GM19238 (cell line): Measurements from ENCODE around the gene ETV3L.

Experiments used
- DNase-seq: peaks from one replicate; pipeline ENCODE4 v3.0.0; 2011; ENCODE audit warnings: low spot score; ENCODE audit not compliant: insufficient read length

Gene ETV3L

DNA sequence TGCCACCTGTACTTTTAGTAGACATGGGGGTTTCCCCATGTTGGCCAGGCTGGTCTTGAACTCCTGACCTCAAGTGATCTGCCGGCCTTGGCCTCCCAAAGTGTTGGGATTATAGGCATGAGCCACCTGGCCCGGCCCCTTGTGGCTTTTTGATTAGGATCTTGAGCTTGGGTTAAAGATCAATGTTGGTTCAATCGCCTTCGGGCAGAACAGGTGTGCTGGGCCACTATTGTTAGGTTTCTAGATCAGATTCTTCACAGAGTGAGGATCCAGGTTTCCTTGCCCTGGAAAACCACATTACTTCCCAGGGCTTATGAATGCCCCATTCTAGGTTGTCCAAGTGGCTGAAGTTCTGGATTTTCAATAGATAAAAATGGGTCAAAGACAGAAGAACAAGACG is 32.5 kb upstream of the ETV3L start:
- DNase-seq = no peak

DNA sequence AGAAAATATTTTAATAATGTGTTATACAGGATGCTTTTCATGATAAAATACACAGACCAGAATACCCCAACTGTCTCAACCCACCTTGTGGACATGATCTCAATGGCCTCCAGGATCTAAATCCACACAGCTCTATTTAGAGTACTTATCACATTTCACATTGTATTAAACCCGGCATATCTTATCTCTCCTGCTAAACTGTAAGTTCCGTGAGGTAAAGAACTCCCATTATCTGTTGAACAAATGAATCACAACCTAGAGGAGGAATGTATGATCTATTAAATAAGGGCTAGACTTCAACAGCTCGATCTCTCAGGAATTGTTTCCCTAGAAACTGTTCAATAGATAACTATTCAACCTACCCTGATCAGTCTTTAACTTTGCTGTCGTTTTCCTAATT is 31.7 kb upstream of the ETV3L start:
- DNase-seq = no peak

DNA sequence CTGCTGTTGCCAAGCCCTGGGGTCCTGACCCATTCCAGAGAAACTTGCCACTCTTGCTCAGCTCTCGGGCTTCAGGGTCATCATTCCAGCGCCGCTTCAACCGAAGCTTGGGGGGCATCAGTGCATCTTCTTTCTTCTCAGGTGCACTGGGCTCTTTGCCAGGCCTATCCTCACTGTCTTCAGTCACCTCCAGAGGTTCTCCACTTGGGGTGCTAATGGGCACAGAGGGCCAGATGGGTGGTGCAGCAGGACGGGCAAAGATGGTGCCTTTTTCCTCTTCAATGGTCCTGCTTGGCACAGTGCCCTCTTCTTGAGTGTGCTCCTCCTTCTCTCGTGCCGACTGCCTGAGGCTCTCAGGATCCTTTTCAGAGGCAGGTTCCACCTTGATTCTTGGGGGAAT is 25.2 kb upstream of the ETV3L start:
- no peak for DNase-seq

DNA sequence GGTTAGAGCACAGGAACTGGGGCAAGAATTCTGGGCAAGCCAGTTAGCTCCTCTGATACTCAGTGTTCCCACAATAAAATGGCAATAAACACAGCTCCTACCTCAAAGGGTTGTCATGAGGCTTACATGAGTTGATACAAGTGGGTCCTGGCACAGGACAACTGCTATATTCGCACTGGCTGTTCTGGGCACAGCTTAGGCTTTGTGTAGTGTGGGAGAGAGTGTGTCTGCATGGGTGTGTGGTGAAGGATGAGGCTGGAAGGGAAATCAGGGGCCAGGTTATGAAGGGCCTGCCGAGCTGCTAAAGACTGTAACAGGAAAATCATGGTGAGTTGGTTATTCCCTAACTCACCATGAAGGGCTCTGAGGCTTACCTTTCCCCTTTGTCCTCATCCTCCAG is 19.8 kb upstream of the ETV3L start:
- DNase-seq = no peak

DNA sequence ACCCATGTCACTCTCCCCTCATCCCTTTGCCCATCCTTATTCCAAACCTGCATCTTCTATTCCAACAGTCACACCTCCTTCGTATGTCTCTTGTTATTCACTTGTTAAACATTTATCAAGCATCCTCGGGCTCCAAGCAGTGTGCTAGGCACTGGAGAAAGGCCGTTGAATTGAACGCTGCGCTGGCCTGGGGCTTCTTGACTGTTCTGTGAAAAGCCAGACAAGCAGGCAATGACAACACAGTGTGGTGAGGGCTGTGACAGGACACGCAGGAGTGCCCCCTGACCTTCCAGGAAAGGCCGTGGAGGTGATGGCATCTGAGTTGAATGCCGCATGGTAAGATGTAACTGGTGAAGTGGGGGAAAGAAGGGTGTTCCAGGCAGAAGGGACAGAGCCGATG is 19.4 kb upstream of the ETV3L start:
- no peak for DNase-seq

DNA sequence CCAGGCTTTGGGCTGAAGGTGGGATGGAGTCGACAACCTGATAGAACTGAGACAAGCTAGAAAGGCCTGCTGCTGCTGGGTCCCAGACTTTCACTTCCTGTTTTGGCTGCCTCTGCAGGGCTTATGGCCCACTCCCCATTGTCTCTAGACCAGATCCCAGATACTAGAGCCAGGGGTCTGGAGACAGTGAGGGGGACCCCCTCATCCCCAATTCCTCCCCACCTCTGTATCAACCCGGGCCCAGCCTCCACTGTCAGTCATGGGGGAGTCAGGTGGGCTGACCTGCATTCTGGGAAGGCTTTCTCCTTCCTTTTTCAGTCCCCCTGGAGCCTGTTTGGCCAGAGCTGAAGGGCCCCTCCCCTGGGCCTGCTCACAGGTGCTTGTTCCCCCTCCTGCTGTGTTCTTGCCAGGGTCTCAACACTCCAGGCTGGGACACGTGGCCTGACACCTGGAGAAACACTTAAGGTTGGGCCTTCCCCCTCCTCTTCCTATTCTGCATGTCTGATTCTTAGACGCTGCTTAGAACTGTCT is 18.0 kb upstream of the ETV3L start:
- no peak for DNase-seq

DNA sequence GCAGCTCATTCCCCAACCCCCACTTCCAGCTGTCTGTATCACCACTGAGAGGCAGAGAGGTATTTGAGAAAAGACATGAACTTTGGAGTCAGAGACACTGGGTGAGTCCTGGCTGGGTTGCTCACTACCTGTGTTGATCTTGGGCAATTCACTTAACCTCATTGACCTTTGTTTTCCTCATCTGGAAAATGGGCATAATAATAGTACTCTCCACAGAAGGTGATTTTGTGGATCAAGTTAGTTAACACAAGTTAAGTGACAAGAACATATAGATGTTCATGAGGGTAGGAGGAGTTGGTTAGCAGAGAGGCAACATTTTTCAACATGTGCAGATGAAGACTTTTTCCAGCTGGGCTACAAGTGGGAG is 17.1 kb upstream of the ETV3L start:
- DNase-seq = no peak

DNA sequence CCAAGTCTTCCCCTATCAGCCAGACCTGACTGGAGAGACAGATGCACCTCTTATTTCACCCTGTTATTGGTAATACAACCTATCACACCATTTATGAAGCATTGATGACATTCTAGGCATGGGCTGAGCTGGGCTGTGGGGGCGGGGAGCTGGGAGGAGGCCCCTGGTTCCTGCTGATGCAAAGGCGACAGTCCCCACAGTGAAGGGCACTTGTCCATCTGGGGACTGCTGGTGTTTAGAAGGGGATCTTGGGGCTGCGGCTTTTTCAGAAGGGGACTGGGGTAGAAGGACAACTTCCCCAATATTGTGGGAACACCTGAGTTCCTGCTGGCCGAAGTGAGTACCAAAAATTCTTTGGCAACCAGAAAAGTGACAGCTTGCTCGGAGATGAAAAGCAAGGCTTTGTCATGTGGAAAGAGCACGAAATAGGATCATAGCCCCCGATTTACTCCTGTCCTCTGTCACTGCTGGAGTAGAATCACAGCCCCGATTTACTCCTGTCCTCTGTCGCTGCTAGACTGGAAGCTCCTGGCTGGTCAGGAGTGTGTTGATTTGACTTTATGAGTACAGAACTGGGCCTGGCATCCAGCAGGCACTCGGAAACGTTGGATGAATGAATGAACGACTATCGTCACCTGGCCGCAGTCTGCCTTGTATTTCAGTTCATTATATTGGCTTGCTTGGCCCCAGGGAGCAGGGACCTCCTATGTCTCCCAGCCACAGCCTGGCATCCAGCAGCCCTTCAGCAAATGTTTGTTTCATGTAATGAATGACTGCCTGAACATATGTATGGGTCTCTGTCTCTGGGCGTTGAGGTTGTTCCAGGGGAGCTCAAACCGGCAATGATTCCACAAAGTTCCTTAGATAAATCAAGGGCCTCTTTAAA is 16.5 kb upstream of the ETV3L start:
- no peak for DNase-seq

DNA sequence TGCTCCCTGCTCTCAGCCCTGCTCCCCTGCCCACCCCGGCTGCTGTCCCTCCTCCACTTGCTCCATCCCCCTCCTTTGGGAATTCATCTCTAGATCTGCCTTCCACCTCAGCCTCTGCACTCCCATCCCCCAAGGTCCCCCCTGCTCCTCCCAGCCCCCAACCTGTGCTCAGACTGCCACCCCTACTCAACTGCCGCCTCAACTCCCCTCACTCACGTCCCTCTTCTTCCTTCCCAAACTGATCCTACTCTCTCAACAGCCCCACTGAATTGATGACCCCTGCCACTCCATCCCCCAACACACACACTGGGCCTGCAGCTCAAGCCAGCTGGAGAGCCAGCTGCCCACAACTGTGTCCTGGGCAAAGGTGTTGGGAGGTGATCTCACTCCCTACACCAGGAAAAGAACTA is 15.8 kb upstream of the ETV3L start:
- no peak for DNase-seq

DNA sequence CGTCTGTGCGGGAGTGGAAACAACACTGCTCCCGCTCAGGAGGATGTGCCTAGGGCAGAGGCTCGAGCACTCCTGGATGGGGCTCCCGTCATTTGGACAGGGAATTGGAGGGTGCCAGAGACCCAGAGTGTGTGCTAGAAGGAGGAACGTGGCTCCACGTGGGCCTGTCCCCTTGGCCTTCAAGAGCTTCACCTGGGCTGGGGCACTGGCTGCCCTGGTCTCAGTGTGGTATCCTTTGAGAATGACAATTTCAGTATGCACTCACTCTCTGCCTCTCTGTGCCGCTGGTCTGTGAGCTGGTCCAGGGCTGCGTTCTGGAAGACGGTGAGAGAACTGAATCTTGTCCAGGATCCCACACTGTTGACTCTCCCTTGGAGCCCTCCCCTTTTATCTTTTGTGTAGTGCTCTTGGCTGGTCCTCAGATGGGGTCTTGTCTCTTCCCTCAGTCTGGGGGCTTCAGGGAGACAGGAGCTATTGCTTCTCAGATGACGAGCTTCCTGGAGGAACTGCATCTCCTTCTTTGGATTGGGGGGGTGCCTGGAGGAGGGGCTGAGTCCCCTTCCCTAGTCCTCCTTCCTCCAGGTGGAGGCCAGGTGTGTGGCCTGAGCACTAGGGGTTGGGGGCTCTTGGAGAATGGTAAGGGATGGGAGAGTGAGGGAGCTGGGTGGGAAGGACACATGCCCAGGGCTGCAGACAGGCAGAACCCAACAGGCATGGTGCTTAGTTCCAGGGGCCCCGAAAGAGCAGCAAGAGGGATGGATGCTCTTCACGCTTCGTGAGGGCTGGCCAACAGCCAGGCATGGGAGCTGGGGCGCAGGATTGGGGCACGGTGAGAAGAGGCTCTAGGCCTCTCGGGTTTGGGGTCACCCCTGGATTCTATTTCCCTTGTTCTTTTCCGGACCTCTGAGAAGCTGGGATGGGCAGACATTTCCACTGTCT is 14.8 kb upstream of the ETV3L start:
- no peak for DNase-seq

DNA sequence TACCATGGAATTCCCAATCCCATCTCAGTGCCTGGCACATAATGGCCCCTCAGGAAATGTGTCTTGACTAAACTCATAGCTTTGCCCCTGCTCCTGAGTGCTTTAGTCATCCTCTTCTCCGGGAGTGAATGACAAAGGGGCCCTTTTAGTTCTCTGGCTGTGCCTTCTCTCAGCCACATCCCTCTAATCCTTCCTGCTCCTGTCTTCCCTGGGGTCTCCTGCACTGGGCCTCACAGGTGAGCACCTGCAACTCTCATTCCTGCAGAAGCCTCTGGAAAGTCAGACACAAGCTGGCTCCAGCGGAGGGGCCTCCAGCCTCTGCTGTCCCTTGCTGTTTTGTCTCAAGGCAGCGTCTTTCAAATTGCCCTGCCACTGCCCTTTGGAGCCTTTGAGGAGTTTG is 14.0 kb upstream of the ETV3L start:
- no peak for DNase-seq

DNA sequence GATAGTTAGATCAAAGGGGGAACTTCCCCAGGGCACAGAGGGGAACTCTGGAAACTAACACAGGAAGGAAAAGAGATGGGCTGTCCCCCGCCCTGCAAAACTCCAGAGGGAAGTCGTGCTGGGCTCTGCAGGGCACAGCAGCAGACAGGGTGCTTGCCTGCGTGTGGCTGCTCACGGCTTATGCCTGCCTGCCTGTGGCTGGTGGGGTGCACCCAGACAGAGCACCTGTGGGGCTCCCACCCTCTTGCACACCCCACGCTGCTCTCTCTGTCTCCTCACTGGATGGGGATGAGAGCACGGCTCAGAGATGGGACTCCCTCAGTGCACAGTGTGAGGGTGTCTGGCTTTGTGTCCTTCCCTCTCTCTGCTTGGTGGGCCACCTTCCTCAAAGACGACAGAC is 13.5 kb upstream of the ETV3L start:
- DNase-seq = no peak

DNA sequence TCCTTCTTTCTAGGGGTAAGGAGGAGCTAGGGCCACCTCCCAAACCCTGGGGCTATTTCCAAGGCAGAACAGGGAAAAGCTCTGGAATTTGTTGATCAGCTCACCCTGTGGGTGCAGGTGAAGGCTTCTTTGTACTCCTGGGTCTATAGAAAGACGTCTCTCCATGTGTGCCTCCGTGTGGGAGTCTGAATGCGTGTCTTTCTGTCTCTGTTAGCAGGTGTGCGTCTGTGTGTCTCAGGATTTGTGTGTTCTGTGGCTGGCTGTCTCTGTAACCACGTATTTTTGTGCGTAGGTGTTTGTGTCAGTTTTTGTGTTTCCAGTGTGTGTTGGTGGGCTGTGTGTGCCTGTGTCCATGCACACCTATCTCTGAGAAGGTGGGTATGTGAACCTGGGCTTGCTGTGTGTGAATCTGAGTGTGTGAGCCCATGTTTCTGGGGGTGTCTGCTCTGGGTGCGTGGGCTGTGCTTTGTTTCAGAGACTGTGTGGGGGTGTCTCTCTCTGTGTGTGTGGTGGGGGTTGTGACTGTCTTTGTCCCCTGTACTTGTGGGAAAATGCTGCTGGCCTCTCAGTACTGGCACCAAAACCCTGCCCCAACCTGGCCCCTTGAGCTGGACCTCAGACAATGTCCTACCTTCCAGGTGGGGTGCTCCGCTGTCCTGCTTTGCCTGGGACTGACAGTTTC is 12.7 kb upstream of the ETV3L start:
- DNase-seq = no peak

DNA sequence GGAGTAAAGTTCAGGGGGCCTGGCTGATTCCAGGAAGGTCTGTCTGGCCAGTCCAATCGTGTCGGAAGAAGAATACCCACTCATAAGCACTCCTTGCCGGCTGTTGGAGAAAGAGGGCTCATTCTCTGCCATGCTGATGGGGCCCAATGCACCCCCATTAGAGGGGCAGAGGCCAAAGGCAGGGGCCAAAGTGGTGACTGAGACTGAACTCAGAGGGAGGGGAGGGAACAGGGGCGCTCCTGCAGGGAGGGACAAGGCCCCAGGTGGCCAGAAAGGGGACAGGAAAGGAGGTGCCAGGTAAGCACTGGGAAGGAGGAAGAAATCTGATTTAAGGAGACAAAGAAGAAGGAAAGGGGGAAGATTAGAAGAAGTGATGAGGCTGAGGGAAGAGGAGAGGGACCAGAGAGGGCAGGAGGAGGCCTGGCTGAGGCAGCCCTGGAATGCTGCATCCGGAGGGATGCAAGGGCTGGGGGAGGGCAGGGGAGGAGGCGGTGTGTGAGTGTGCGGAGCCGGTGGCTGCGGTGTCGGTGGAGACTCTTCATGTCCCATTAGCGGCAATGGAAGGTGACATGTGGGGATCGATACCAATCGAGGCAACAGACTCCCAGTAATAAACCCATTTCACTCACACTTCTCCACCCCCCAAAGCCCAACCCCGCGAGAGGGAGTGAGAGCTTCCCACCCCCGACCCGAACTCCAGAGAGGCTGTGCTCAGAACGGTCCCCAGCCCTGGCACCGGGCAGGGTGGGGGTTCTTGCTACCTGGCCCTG is 12.0 kb upstream of the ETV3L start:
- DNase-seq = no peak

DNA sequence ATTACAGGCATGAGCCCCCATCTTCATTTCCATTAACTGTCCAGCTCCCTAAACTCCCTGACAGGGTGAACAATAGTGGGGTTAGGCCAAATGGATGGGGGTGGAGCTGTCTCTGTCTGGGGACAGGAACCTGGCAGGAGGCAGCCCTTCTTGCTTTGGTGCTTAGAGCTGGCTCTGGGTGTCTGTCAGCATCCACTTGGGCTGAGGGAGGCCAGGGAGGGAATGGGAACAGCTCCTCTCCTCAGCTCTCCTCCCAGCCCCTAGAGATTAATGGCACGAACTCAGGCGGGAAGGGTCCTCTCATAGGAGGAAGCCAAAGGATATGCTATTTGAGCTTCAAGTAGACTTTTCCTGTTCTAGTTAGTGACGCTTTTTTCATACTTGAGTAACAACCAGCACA is 11.1 kb upstream of the ETV3L start:
- no peak for DNase-seq

DNA sequence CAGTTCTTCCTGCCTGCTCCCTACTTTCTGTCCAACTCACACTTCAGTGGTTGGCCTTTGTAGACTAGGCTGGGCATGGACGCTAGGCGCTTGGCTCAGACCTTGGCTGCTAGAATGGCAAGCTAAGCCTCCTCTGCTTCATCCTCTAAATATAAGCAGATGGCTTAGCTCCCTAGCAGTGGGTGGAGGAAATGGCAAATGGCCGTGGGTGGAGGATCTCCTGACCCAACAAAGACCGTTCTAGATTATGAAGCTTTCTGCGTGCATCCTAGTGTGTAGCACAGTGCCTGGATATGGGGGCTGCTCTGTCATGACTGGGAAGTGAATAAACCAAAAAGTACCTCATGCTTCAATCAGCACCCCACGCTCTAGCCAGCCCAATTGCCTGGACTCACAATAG is 10.4 kb upstream of the ETV3L start:
- DNase-seq = no peak

DNA sequence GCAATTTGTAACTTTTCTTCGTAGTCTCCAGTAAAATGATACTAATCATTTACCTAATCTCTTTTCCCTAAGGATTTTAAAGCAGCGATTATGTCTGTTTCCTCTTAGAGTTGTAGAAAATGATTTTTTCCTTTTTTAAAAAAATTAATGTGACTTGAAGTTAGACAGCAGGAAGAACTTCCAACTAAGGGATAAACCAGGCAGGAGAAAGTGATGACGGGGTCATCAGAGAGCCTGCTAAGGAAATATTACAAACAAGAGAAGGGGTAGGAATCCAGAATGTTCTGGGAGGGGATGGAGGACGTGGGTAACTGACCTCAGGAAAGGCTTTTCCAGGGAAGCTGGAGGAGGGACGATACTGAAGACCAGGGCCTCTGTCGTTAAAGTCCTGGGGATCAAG is 8.8 kb upstream of the ETV3L start:
- DNase-seq = no peak

DNA sequence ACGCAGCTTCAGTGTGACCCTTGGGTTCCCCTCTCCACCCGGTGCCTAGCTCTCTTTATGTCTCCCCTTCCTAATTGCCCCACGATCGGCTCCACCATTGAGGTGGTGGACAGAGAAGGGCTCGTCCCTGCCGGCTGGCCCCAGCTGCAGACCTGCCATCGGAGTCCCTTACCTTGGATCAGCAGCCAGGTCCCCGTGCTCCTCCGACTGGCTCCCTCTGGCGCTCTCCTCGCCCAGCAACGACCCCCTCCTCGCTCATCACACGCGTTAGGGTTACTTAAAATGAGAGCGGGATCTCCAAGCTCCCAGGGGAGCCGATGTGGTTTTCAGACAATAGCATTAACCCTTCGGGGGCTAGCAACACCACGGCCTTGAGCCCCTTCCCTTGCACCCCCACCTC is 8.1 kb upstream of the ETV3L start:
- no peak for DNase-seq

DNA sequence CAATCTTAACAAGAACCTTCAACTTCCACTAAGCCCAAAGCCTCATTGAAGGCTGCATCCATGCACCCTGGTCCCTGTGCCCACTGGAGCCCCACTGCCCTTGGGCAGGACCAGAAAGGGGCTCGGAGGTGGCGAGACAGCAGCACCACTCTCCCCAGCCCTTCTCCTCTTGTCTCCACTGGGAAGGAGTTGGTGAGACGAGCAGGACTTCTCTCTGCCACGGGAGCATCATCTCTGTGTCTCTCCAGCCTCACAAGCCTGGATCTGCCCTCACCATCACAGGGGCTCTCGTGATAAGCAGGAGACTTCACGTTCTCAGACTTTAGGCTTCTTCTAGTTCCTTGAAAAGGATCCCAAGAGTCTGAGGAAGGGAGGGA is 7.2 kb upstream of the ETV3L start:
- no peak for DNase-seq

DNA sequence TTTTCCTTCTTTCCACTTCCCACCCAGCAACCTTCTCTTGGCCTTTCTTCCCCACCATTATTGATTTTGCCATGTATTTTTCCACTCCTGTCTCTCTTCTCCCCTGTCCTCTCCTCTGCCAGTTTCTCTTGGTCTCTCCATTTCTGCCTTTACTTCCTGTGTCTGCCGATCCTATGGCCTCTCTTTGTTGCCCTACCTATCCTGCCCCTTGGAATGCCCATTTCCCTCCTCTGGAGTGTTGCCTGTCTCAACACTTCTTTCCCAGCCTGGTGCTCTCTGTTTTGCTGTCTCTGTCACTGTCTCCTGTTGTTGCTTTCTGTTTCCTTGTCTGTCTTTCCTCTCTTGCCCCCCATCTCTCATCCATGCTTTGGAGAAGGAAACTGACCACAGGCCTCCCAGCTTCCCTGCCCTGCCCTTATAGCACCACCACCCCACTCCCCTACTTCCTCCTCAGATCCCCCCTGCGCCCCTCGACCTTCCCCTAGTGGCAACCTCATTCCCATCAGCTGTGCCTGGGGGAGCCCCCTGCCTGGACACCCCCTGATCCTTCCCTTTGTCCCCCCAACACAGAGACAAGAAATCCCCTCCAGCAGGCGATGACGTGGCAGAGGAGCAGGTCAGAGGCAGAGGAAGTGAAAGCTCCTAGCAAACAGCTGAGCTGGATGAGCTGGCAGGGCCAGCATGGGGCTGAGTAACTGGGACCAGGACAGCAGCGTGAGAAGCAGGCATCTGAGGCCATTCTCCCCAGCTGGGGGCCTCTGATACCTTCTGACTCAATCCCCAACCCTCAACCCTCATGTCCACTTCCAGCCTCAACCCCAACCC is 6.6 kb upstream of the ETV3L start:
- DNase-seq = peak; percentile 80
